Thyroid gland (tissue), 4 donors: ENCODE results near the gene PAX8.
A peak's percentile ranks its signal among the peaks of the same experiment; 100 is the strongest.

ENCODE experiments used
- POLR2A ChIP-seq, 2 donors: fragments of 450-650 bp; IDR thresholded peaks; one replicate each; pipeline ENCODE4 v1.6.1; 2017; ENCODE audit warnings: antibody characterized with exemption in 2 of 2, mild to moderate bottlenecking in 2 of 2, moderate library complexity in 1 of 2
- TF ChIP-seq, protein P1 (sequence below), 6 experiments: fragments of 200-600 bp in 3 of 6; fragments of 450-650 bp in 3 of 6; sonication (generic) in 3 of 6; IDR thresholded peaks; one replicate each; pipeline ENCODE4 v1.5.1; 2016 to 2019; ENCODE audit warnings: antibody characterized with exemption in 6 of 6, mild to moderate bottlenecking in 2 of 6, inconsistent platforms in 1 of 6, moderate library complexity in 1 of 6

DNA sequence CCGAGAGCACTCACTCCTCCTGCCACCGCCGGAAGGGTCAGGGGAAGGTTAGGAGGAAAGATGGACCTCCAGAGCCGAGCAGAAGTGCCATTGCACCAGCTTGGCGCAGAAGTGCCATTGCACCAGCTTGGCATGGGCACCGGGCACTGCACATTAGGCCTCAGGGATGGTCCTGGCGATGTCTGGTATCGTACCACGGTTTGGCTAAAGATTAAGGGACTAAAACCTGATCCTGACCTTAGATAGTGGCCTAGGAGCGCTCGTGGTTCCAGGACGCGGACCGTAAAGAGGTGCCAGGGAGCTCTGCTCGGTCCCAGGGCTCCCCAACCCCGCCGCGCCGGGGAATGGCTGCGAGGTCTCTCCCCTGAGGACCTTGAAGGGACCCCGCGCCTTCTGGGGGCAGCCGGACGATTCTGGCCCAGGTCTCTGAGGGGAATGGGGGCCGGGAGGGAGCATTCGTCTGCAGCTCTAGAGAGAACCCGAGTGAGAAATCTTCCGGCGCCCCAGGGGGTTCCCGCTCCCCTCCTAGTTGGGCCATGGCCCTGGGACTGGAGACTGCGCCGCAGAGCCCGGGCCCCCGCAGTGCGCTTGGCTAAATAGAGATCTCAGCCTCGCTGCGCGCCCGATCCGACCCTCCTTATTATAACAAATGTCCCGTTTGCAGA lies 1.8 kb downstream of the PAX8 start:
- TF ChIP-seq POLR2A (IDR thresholded peaks at IDR 0.05), result peak in 1 of 2 donors; percentile 23
- TF ChIP-seq, protein P1, sequence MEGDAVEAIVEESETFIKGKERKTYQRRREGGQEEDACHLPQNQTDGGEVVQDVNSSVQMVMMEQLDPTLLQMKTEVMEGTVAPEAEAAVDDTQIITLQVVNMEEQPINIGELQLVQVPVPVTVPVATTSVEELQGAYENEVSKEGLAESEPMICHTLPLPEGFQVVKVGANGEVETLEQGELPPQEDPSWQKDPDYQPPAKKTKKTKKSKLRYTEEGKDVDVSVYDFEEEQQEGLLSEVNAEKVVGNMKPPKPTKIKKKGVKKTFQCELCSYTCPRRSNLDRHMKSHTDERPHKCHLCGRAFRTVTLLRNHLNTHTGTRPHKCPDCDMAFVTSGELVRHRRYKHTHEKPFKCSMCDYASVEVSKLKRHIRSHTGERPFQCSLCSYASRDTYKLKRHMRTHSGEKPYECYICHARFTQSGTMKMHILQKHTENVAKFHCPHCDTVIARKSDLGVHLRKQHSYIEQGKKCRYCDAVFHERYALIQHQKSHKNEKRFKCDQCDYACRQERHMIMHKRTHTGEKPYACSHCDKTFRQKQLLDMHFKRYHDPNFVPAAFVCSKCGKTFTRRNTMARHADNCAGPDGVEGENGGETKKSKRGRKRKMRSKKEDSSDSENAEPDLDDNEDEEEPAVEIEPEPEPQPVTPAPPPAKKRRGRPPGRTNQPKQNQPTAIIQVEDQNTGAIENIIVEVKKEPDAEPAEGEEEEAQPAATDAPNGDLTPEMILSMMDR (IDR thresholded peaks at IDR 0.05), result no peak
